HG03196 (cell line): ENCODE results near the gene GALNT10.

Source experiments
- ATAC-seq: cut with Tn5 transposase; IDR thresholded peaks from one replicate; pipeline ENCODE4 v1.9.1; 2021; ENCODE audit not compliant: unreplicated experiment

The GALNT10 gene

GRCh38 chr5:154287136-154287535 is 96.6 kb downstream of the GALNT10 start:
- no peak for ATAC-seq

- ATAC-seq = no peak
These were observed 97.6 kb downstream of the GALNT10 start for GRCh38 chr5:154288145-154288544.

DNA sequence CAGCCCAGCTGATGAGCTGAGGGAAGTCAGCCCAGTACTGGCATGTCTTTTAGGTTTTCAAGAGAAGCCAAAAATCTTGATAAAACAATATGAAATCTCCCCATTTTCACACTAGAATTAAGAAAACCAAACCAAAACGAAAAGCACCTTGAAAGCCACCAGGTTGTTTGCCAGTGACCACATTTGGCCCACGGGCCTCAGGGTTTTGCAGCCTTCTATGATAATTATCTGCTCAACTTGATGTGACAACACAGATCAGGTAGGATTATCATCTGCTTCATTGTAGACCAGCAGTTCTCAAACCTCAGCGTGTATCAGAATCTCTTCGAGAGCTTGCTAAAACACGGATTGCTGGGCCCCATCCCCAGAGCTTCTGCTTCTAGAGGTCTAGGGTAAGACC is 101.4 kb downstream of the GALNT10 start:
- ATAC-seq = no peak

GRCh38 chr5:154293219-154293618 is 102.7 kb downstream of the GALNT10 start:
- ATAC-seq = no peak

GRCh38 chr5:154295551-154295950 is 105.0 kb downstream of the GALNT10 start:
- ATAC-seq = no peak

DNA sequence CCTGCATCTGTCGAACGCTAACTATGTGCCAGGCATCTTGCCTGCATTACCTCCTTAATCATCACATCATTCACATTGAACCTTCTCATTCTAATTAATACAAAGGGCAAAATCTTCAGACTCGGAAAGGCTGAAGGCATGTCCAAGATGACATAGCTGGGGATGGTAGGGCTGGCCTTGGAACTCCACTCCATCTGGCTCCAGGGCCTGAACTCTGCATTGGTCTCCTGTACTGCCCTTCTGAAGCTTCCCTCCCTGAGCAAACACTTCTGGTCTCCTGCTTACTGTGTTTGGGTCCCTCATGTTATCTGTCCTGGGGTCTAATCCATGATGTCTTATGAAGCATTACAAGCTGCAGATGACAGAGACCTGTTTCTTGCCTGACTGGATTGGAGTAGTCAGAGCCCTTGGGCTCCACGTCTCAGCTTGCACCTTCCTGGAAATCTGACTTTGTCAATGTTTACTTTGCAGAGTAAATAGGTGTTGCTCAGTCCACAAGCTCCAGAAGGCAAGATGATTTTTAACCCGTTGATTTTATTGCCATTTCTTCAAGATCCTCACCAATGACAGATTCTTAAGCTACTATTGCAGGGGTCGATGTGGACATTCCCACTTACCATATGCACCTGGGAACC is 106.1 kb downstream of the GALNT10 start:
- ATAC-seq = no peak

- ATAC-seq = no peak
These were observed 107.5 kb downstream of the GALNT10 start for GRCh38 chr5:154298065-154298464.

- no peak for ATAC-seq
These were observed 109.8 kb downstream of the GALNT10 start for GRCh38 chr5:154300207-154300883.

DNA sequence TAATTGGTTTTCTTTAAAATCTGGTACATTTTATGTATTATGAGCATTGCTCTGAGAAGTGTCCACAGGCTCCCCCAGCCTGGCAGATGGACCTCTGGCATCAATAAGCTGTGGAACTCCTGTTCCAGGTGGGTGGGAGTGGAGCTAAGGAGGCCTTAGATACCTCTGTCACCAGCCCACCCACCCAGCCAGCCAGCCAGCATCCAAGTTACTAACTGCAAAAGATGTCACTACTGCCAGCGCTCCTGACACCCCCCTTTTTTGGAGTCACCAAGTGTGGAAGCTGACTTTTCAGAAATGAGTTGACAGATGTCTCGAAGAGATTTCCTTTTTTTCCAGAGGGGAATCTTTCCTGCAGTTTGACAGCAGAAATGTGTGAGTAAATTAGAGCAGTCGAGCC is 111.2 kb downstream of the GALNT10 start:
- ATAC-seq = no peak

GRCh38 chr5:154302161-154302560 is 111.6 kb downstream of the GALNT10 start:
- ATAC-seq = no peak

DNA sequence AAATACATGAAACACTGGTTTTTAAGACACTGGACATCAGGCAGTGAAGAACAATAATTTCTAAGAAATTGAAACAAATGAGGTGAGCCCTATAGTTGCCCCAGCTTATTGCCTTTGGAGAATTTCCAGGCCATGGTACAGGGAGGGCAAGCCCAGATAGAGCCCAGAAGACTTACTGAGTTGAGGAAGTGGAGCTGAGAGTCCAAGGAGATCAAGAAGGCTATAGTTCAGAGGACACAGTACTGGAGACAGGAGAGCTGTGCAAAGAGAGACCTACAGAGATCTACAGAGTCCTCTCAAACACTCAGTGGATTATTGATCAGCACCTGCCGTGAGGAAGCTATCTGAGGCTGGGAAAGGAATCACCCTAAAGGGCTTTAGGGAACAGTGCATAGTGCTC is 112.6 kb downstream of the GALNT10 start:
- ATAC-seq = no peak

GRCh38 chr5:154308443-154309370 is 118.2 kb downstream of the GALNT10 start:
- no peak for ATAC-seq

DNA sequence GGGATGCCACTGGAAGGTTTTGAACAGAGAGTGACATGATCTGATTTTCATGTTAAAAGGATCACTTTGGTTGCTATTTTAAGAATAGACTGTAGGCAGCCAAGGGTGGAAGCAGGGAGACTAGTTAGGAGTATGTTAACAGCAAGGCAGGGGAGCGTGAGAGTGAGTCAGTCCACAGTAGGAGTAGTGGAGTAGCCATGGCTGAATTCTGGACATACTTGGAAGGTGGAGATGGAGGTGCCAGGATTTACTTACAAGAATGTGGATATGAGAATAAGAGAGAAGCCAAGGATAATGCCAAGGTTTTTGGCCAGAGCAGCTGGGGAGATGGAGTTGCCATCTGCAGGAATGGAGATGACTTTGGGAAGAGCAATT is 118.8 kb downstream of the GALNT10 start:
- ATAC-seq = no peak

DNA sequence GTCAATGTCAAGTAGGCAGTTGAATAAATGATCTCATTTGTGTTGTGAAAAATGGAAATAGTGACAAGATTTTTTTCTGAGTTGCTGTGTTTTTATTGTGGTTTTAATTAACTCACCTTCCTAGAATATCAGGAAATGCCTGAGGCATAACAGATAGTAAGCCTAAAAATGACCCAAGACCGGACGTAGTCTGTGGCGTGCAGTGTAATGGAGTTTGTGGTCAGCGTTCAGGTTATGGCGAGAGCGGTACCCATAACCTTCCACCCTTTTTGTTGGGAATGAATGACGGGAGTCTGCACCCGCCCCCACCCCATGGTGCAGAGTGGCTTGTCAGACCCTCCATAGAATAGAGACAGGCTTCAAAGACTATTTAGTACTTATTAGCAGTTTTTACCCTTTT is 119.3 kb downstream of the GALNT10 start:
- no peak for ATAC-seq

- ATAC-seq = no peak
These were observed 120.8 kb downstream of the GALNT10 start for GRCh38 chr5:154311362-154311761.

DNA sequence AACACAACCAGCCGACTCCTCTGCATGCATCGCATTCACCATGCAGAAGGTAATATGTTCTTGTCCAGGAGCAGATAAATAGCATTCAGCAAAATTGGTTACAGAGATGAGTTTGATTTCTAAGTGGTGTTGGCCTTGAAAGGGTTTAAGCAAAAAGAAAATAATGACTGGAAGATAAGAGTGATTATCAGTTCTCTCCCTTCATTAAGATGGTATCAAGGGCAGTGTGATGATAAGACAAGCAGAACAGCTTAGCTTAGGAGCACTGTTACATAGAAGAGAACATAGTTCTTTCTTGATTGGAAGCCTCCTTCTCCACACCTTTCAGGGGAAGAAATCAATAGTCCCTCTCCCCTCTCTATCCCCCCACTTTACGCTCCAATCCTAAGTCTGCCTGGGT is 121.5 kb downstream of the GALNT10 start:
- no peak for ATAC-seq

DNA sequence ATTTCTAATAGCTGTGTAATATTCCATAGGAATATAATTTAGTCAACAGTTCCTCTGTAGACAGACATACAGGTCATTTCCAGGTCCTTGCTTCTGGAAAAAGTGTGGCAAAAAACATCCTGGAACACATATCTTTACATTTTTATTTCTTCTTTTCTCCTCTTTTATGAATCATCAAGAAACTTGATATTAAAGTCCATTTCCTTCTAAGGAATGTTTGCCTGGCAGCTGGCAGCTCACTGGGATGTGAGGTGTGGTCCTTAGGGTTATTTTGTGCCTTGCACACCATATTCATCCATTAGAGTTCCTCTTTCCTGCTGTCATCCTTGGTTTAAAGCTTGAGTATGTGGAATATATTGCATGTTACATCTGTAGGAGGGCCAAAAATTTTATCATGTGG is 122.0 kb downstream of the GALNT10 start:
- no peak for ATAC-seq

- no peak for ATAC-seq
These were observed 123.0 kb downstream of the GALNT10 start for GRCh38 chr5:154313360-154314017.

DNA sequence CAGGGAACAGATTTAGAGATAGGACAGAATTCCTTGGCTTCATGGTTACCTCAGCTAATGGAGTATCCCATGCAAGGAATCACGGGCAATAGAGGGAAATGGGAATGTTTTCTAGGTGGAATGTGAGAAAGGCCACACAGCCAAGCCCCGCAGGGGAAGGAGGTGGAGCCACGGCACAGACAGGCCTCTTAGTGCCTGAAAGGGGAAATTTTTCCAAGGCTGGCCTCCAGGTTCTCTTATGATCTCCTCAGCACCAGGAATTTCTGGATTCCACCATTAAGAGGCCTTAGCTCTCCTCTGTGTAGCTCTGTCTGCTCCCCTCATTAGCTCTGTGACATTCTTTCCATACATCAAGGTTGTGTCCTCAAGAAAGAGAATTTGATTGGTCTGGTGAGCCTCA is 124.7 kb downstream of the GALNT10 start:
- ATAC-seq = no peak

- no peak for ATAC-seq
These were observed 125.2 kb downstream of the GALNT10 start for GRCh38 chr5:154315756-154316155.

DNA sequence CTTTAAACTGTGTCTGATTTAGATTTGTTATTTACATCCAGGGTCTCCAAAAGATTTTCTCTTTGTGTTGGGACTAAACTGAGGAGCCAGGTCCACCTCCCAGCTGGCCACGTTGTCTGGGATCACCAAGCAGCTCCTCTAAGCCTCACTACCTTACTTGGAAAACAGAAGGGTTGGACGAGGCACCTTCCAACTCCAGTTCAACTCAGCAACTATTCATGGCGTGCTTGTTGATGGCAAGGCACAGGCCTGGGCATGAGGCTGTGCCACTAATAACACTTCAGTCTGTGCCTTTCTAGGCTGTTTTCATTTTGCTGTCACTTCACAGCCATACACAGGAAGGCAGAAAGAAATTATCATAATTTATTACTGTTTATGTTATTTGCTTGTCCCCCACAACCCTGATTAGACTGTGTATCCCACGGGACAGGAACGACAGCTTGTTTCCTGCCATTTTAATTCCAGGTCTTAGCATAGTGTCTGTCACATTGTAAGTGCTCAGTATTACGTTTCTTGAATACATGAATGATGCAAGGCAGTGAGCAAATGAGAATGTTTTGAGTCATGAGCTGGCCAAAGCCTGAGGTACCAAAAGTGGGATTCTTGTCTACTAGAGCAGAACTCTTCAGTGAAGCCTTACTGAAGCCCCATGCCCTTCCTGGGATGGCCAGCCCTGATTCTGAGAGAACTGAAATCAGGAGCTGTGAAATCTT is 125.8 kb downstream of the GALNT10 start:
- ATAC-seq = no peak
